ENCODE measurements around the gene FXR2.

- no peak for TF ChIP-seq CTCF (IDR thresholded peaks at IDR 0.05; ENCODE audit: low read depth, low read length, missing input control)
- no peak for TF ChIP-seq MAX (IDR thresholded peaks at IDR 0.05)
- TF ChIP-seq, protein P1, sequence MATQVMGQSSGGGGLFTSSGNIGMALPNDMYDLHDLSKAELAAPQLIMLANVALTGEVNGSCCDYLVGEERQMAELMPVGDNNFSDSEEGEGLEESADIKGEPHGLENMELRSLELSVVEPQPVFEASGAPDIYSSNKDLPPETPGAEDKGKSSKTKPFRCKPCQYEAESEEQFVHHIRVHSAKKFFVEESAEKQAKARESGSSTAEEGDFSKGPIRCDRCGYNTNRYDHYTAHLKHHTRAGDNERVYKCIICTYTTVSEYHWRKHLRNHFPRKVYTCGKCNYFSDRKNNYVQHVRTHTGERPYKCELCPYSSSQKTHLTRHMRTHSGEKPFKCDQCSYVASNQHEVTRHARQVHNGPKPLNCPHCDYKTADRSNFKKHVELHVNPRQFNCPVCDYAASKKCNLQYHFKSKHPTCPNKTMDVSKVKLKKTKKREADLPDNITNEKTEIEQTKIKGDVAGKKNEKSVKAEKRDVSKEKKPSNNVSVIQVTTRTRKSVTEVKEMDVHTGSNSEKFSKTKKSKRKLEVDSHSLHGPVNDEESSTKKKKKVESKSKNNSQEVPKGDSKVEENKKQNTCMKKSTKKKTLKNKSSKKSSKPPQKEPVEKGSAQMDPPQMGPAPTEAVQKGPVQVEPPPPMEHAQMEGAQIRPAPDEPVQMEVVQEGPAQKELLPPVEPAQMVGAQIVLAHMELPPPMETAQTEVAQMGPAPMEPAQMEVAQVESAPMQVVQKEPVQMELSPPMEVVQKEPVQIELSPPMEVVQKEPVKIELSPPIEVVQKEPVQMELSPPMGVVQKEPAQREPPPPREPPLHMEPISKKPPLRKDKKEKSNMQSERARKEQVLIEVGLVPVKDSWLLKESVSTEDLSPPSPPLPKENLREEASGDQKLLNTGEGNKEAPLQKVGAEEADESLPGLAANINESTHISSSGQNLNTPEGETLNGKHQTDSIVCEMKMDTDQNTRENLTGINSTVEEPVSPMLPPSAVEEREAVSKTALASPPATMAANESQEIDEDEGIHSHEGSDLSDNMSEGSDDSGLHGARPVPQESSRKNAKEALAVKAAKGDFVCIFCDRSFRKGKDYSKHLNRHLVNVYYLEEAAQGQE (IDR thresholded peaks at IDR 0.05) = no peak
- TF ChIP-seq ZBTB33 (IDR thresholded peaks at IDR 0.05) = no peak
- TF ChIP-seq YY1 (IDR thresholded peaks at IDR 0.05) = no peak
- TF ChIP-seq SP1 (IDR thresholded peaks at IDR 0.05) = no peak
- no peak for TF ChIP-seq GABPA (IDR thresholded peaks at IDR 0.05 in 1 of 2, conservative IDR thresholded peaks at IDR 0.05 in 1 of 2)
- TF ChIP-seq JUND (IDR thresholded peaks at IDR 0.05) = no peak
- no peak for TF ChIP-seq HNF4A (conservative IDR thresholded peaks at IDR 0.05)
Measured at GRCh38 chr17:7593296-7593695, 21.4 kb downstream of the FXR2 start.

Measured in liver (tissue), 3 donors.